Smooth muscle cell (in vitro differentiated cells): ENCODE measurements around the gene CRLF2. TPM values are rescaled to one million over a fixed set of nuclear protein-coding genes. Genes with fewer than 3 reads are reported as not detected.
"Not testable (repeated sequence)": the region's sequence is repeated elsewhere in the genome, so short reads cannot be mapped to it uniquely, and the experiment has no call there.

Source experiments
- DNase-seq: peaks from one replicate; lab custom pipeline; 2025; ENCODE audit not compliant: unreplicated experiment; lab: John Stamatoyannopoulos, UW
- H2AFZ ChIP-seq: fragments of 200-600 bp; sonication (generic); 2 replicates; pipeline ENCODE4 v1.6.0; 2016; ENCODE audit warnings: antibody characterized with exemption, low read depth, mild to moderate bottlenecking
- H3F3A ChIP-seq: fragments of 200-600 bp; sonication (generic); 2 replicates; pipeline ENCODE4 v1.6.0; 2017; ENCODE audit warnings: antibody characterized with exemption, low read depth
- H3K27ac ChIP-seq: fragments of 200-600 bp; sonication (generic); 2 replicates; pipeline ENCODE4 v1.5.1; 2016; ENCODE audit warnings: low read depth, mild to moderate bottlenecking
- H3K27me3 ChIP-seq: fragments of 200-600 bp; sonication (generic); 2 replicates; pipeline ENCODE4 v1.6.1; 2016; ENCODE audit warnings: low read depth, mild to moderate bottlenecking
- H3K36me3 ChIP-seq: fragments of 200-600 bp; sonication (generic); 2 replicates; pipeline ENCODE4 v1.5.1; 2016; ENCODE audit warnings: low read depth
- H3K4me1 ChIP-seq: fragments of 200-600 bp; sonication (generic); 2 replicates; pipeline ENCODE4 v1.5.1; 2016; ENCODE audit warnings: low read depth
- H3K4me2 ChIP-seq: fragments of 200-600 bp; sonication (generic); 2 replicates; pipeline ENCODE4 v1.6.0; 2016; ENCODE audit warnings: mild to moderate bottlenecking
- H3K4me3 ChIP-seq: fragments of 200-600 bp; sonication (generic); 2 replicates; pipeline ENCODE4 v1.5.1; 2016; ENCODE audit warnings: mild to moderate bottlenecking
- H3K79me2 ChIP-seq: fragments of 200-600 bp; sonication (generic); 2 replicates; pipeline ENCODE4 v1.6.0; 2016; ENCODE audit warnings: low read depth, mild to moderate bottlenecking
- H3K9ac ChIP-seq: fragments of 200-600 bp; sonication (generic); 2 replicates; pipeline ENCODE4 v1.6.0; 2016; ENCODE audit warnings: low read depth
- H3K9me3 ChIP-seq: fragments of 200-600 bp; sonication (generic); replicated peaks from 2 replicates; pipeline ENCODE4 v1.5.1; 2016; ENCODE audit warnings: low read depth
- H4K20me1 ChIP-seq: fragments of 200-600 bp; sonication (generic); 2 replicates; pipeline ENCODE4 v1.6.0; 2016; ENCODE audit warnings: low read depth
- CTCF ChIP-seq: fragments of 200-600 bp; sonication (generic); IDR thresholded peaks from 2 replicates; pipeline ENCODE4 v1.5.1; 2017; ENCODE audit warnings: borderline replicate concordance, mild to moderate bottlenecking, antibody characterized with exemption; ENCODE audit not compliant: insufficient read depth, poor library complexity, severe bottlenecking
- whole genome bisulfite sequencing: methylation state at CpG from one replicate; pipeline ENCODE4 v1.1.7; 2016; ENCODE audit warnings: low lambda C conversion rate; 5-methylcytosine and 5-hydroxymethylcytosine counted together
- polyA plus RNA-seq: library from polyadenylated mRNA; unstranded; fragments of >200 nt; fragmentation: Nextera tagmentation; extraction: Ambion mirVana; gene quantifications from 2 replicates; pipeline ENCODE4 v1.2.1, GENCODE V29; 2016
- total RNA-seq: library from RNA; depleted of rRNA; stranded (reverse); fragments of >200 nt; gene quantifications from 2 replicates; pipeline ENCODE4 v1.2.3, GENCODE V29; 2014

Gene CRLF2
- total RNA-seq (not detected in 2 replicates), polyA plus RNA-seq (not detected in 2 replicates)

GRCh38 chrX:1212532-1212931 lies at the start of gene CRLF2:
Gene CRLF2 (minus strand): TSS chrX:1212649. CDS start chrX:1212634, 15 bp downstream.
- 54% methylated on average over 5 of the region's 5 CpGs for WGBS
- no peak for TF ChIP-seq CTCF
- DNase-seq, result no peak
- Histone ChIP-seq H3K4me3 (no peak within 1 kb of the TSS), H3K4me2 (no peak within 1 kb of the TSS), H3F3A (no peaks in the 10 kb centered on the region), H3K9ac (no peak within 1 kb of the TSS), H3K27me3 (no peaks in the 10 kb centered on the region), H3K79me2 (no peaks in the 10 kb centered on the region), H3K9me3 (no peaks in the 10 kb centered on the region), H3K27ac (no peak within 1 kb of the TSS), H2AFZ (no peak within 1 kb of the TSS), H3K4me1 (no peaks in the 10 kb centered on the region), H3K36me3 (no peaks in the 10 kb centered on the region), H4K20me1 (no peaks in the 10 kb centered on the region)

GRCh38 chrX:1261771-1262170 lies 49.3 kb upstream of the CRLF2 start:
- H3K27me3 ChIP-seq, H3K36me3 ChIP-seq, H3K4me1 ChIP-seq, H3F3A ChIP-seq, H2AFZ ChIP-seq, H3K9me3 ChIP-seq, H3K4me3 ChIP-seq, DNase-seq, H3K27ac ChIP-seq, H4K20me1 ChIP-seq, H3K4me2 ChIP-seq, H3K79me2 ChIP-seq, H3K9ac ChIP-seq: not testable (repeated sequence)
- 81% methylated on average over 9 of the region's 9 CpGs for WGBS

- DNase-seq, result no peak
- no peaks in the 10 kb centered on the region for H3K9me3 ChIP-seq
- no peaks in the 10 kb centered on the region for H3F3A ChIP-seq
- H4K20me1 ChIP-seq, result no peaks in the 10 kb centered on the region
- no peaks in the 10 kb centered on the region for H3K36me3 ChIP-seq
- no peak overlapping the region for H3K4me3 ChIP-seq
- no peaks in the 10 kb centered on the region for H3K27me3 ChIP-seq
- 61% methylated on average over 5 of the region's 5 CpGs for WGBS
- no peak overlapping the region for H2AFZ ChIP-seq
- H3K27ac ChIP-seq, result no peak overlapping the region
- H3K9ac ChIP-seq, result no peak overlapping the region
- no peak overlapping the region for H3K4me2 ChIP-seq
- TF ChIP-seq CTCF, result no peak
- H3K79me2 ChIP-seq, result no peaks in the 10 kb centered on the region
- H3K4me1 ChIP-seq, result no peaks in the 10 kb centered on the region
Measured at GRCh38 chrX:1261285-1261684, 48.8 kb upstream of the CRLF2 start.

GRCh38 chrX:1252861-1253260 lies 40.4 kb upstream of the CRLF2 start:
- no peak overlapping the region for H3K27ac ChIP-seq
- no peak for DNase-seq
- H3K4me1 ChIP-seq, result peaks cover 9% of the 10 kb centered on the region
- no peak overlapping the region for H2AFZ ChIP-seq
- H3K9ac ChIP-seq, result no peak overlapping the region
- no peak overlapping the region for H3K4me2 ChIP-seq
- H3K79me2 ChIP-seq, result no peaks in the 10 kb centered on the region
- TF ChIP-seq CTCF, result no peak
- H4K20me1 ChIP-seq, result no peaks in the 10 kb centered on the region
- H3K4me3 ChIP-seq, result no peak overlapping the region
- no peaks in the 10 kb centered on the region for H3K36me3 ChIP-seq
- no peaks in the 10 kb centered on the region for H3F3A ChIP-seq
- no peaks in the 10 kb centered on the region for H3K27me3 ChIP-seq
- no peaks in the 10 kb centered on the region for H3K9me3 ChIP-seq
- whole genome bisulfite sequencing, result 96% methylated on average over 3 of the region's 3 CpGs
